Skin epidermis (tissue), 12 donors: ENCODE data around the gene ALG14.
A peak's percentile ranks its signal among the peaks of the same experiment; 100 is the strongest.

Experiments
- H3K27ac ChIP-seq, 21 experiments: fragments of 200-600 bp; sonication (generic) in 11 of 21; one replicate each; pipeline ENCODE4 v1.5.0; 2020; ENCODE audit warnings: mild to moderate bottlenecking in 3 of 21, inconsistent platforms in 2 of 21, moderate library complexity in 2 of 21
- H3K4me3 ChIP-seq, 7 experiments: fragments of 200-600 bp; sonication (generic) in 2 of 7; one replicate each; pipeline ENCODE4 v1.5.0; 2020; ENCODE audit warnings: inconsistent platforms in 2 of 7, mild to moderate bottlenecking in 2 of 7, moderate library complexity in 1 of 7

The ALG14 gene

GRCh38 chr1:95089650-95090287 lies 17.0 kb upstream of the ALG14 start:
- no peak overlapping the region for H3K27ac ChIP-seq

GRCh38 chr1:95088303-95088702 lies 15.6 kb upstream of the ALG14 start:
- no peak overlapping the region for H3K4me3 ChIP-seq

More at GRCh38 chr1:95089650-95090287, 17.0 kb upstream of the ALG14 start:
- no peak overlapping the region for H3K4me3 ChIP-seq

GRCh38 chr1:95086949-95087533 lies 14.3 kb upstream of the ALG14 start:
- H3K4me3 ChIP-seq: no peak overlapping the region
- no peak overlapping the region for H3K27ac ChIP-seq

More at GRCh38 chr1:95088303-95088702, 15.6 kb upstream of the ALG14 start:
- no peak overlapping the region for H3K27ac ChIP-seq

- Histone ChIP-seq H3K27ac (no peak overlapping the region), H3K4me3 (no peak overlapping the region)
Measured at GRCh38 chr1:95085376-95085775, 12.6 kb upstream of the ALG14 start.

- H3K4me3 ChIP-seq: no peak overlapping the region
- no peak overlapping the region for H3K27ac ChIP-seq
Measured at GRCh38 chr1:95084317-95085176, 11.8 kb upstream of the ALG14 start.

GRCh38 chr1:95080879-95081278 lies 8.1 kb upstream of the ALG14 start:
- Histone ChIP-seq H3K27ac (no peak overlapping the region), H3K4me3 (no peak overlapping the region)

GRCh38 chr1:95080446-95080845 lies 7.7 kb upstream of the ALG14 start:
- Histone ChIP-seq H3K4me3 (no peak overlapping the region), H3K27ac (no peak overlapping the region)

GRCh38 chr1:95076034-95076433 lies 3.3 kb upstream of the ALG14 start:
- Histone ChIP-seq H3K27ac (no peak overlapping the region), H3K4me3 (no peak overlapping the region)

- Histone ChIP-seq H3K27ac (peak overlapping the region in 19 of 21 experiments; percentile 82 to 96 (median 93)), H3K4me3 (peak overlapping the region; percentile 48 to 63 (median 56))
Measured at GRCh38 chr1:95073446-95073845, 695 bp upstream of the ALG14 start.

GRCh38 chr1:95072117-95072516 lies 634 bp downstream of the ALG14 start:
- Histone ChIP-seq H3K27ac (peak overlapping the region in 20 of 21 experiments; percentile 82 to 96 (median 93)), H3K4me3 (peak overlapping the region; percentile 48 to 63 (median 56))

- peak overlapping the region in 2 of 7 experiments; percentile 56 to 61 for H3K4me3 ChIP-seq
- H3K27ac ChIP-seq: peak overlapping the region in 5 of 21 experiments; percentile 83 to 93 (median 86)
Measured at GRCh38 chr1:95071539-95071938, 1.2 kb downstream of the ALG14 start.

GRCh38 chr1:95069710-95070093 lies 3.0 kb downstream of the ALG14 start:
- H3K27ac ChIP-seq: no peak overlapping the region
- no peak overlapping the region for H3K4me3 ChIP-seq

GRCh38 chr1:95068956-95069709 lies 3.6 kb downstream of the ALG14 start:
- Histone ChIP-seq H3K4me3 (no peak overlapping the region), H3K27ac (no peak overlapping the region)

- no peak overlapping the region for H3K27ac ChIP-seq
- no peak overlapping the region for H3K4me3 ChIP-seq
Measured at GRCh38 chr1:95067568-95067967, 5.2 kb downstream of the ALG14 start.

- Histone ChIP-seq H3K27ac (no peak overlapping the region), H3K4me3 (no peak overlapping the region)
Measured at GRCh38 chr1:95067062-95067461, 5.7 kb downstream of the ALG14 start.

GRCh38 chr1:95061445-95062006 lies 11.2 kb downstream of the ALG14 start:
- H3K4me3 ChIP-seq: no peak overlapping the region
- H3K27ac ChIP-seq: no peak overlapping the region

- H3K4me3 ChIP-seq: no peak overlapping the region
- H3K27ac ChIP-seq: no peak overlapping the region
Measured at GRCh38 chr1:95058974-95059373, 13.8 kb downstream of the ALG14 start.

GRCh38 chr1:95057351-95057750 lies 15.4 kb downstream of the ALG14 start:
- H3K27ac ChIP-seq: no peak overlapping the region
- no peak overlapping the region for H3K4me3 ChIP-seq

- Histone ChIP-seq H3K27ac (no peak overlapping the region), H3K4me3 (no peak overlapping the region)
Measured at GRCh38 chr1:95049935-95050334, 22.8 kb downstream of the ALG14 start.

- Histone ChIP-seq H3K4me3 (no peak overlapping the region), H3K27ac (no peak overlapping the region)
Measured at GRCh38 chr1:95048317-95048716, 24.4 kb downstream of the ALG14 start.
